SU-DHL-6 (cell line): Measurements from ENCODE around the gene HOXD11.

Experiments
- H2AFZ ChIP-seq: fragments of 200-600 bp; sonication (generic); 2 replicates; pipeline ENCODE4 v1.6.1; 2014; ENCODE audit warnings: low read depth, mild to moderate bottlenecking, moderate library complexity, mixed read lengths, antibody characterized with exemption, low read length; ENCODE audit not compliant: severe bottlenecking
- H3F3A ChIP-seq: fragments of 200-600 bp; shearing (Covaris generic); 2 replicates; pipeline ENCODE4 v1.6.0; 2016; ENCODE audit warnings: antibody characterized with exemption, mild to moderate bottlenecking; ENCODE audit not compliant: insufficient read depth
- H3K27ac ChIP-seq: fragments of 200-600 bp; sonication (generic); 2 replicates; pipeline ENCODE4 v1.5.1; 2016; ENCODE audit warnings: low read depth, mild to moderate bottlenecking, low read length, moderate library complexity, mixed read lengths
- H3K27me3 ChIP-seq: fragments of 200-600 bp; sonication (generic), shearing (Covaris generic); 2 replicates; pipeline ENCODE4 v1.6.0; 2014; ENCODE audit warnings: mild to moderate bottlenecking, low read length
- H3K36me3 ChIP-seq: fragments of 200-600 bp; sonication (generic); 2 replicates; pipeline ENCODE4 v1.6.1; 2014; ENCODE audit warnings: mild to moderate bottlenecking, low read length, mixed read lengths
- H3K4me2 ChIP-seq: fragments of 300-600, 200-600 bp; shearing (Covaris generic), sonication (generic); 2 replicates; pipeline ENCODE4 v1.6.0; 2014; ENCODE audit warnings: low read length, low read depth, mild to moderate bottlenecking; ENCODE audit not compliant: poor library complexity, severe bottlenecking
- H3K4me3 ChIP-seq: fragments of 200-600 bp; sonication (generic); 2 replicates; pipeline ENCODE4 v1.5.1; 2014; ENCODE audit warnings: antibody characterized with exemption, low read length, mild to moderate bottlenecking, mixed read lengths; ENCODE audit not compliant: insufficient read depth, poor library complexity, severe bottlenecking
- H3K79me2 ChIP-seq: fragments of 200-600 bp; sonication (generic); 2 replicates; pipeline ENCODE4 v1.6.1; 2014; ENCODE audit warnings: mild to moderate bottlenecking, low read length, moderate library complexity; ENCODE audit not compliant: insufficient read depth
- H3K9ac ChIP-seq: fragments of 200-600 bp; sonication (generic); 2 replicates; pipeline ENCODE4 v1.7.0; 2014; ENCODE audit warnings: mild to moderate bottlenecking, low read length
- H3K9me2 ChIP-seq: fragments of 200-600 bp; sonication (generic); replicated peaks from 2 replicates; pipeline ENCODE4 v1.6.1; 2014; ENCODE audit warnings: low read length; ENCODE audit not compliant: insufficient read depth
- H3K9me3 ChIP-seq: fragments of 200-600 bp; sonication (generic); 2 replicates; pipeline ENCODE4 v1.6.1; 2014; ENCODE audit warnings: low read length, mixed read lengths; ENCODE audit not compliant: insufficient read depth
- H4K20me1 ChIP-seq: fragments of 200-600 bp; sonication (generic); 2 replicates; pipeline ENCODE4 v1.6.1; 2014; ENCODE audit warnings: low read depth, mild to moderate bottlenecking, antibody characterized with exemption, low read length, moderate library complexity, mixed read lengths
- CTCF ChIP-seq: fragments of 200-600 bp; sonication (generic); IDR thresholded peaks from one replicate; pipeline ENCODE4 v1.5.1; 2017; ENCODE audit warnings: antibody characterized with exemption, mild to moderate bottlenecking, low read length, moderate library complexity; ENCODE audit not compliant: insufficient read depth, poor library complexity, severe bottlenecking
- EZH2phosphoT487 ChIP-seq: fragments of 200-600 bp; sonication (generic), shearing (Covaris generic); conservative IDR thresholded peaks from 2 replicates; pipeline ENCODE4 v1.6.1; 2018; ENCODE audit warnings: mild to moderate bottlenecking, antibody characterized with exemption, low read length, moderate library complexity, mixed read lengths

HOXD11 gene

GRCh38 chr2:176078541-176079284, 28.4 kb upstream of the HOXD11 start:
- Histone ChIP-seq H3K4me3 (no peak overlapping the region), H3K27ac (no peak overlapping the region), H3K36me3 (no peaks in the 10 kb centered on the region), H3K27me3 (no peaks in the 10 kb centered on the region), H3K9ac (no peak overlapping the region), H2AFZ (no peak overlapping the region), H3F3A (no peaks in the 10 kb centered on the region), H3K9me2 (no peaks in the 10 kb centered on the region), H3K4me2 (no peak overlapping the region), H3K79me2 (no peaks in the 10 kb centered on the region), H4K20me1 (no peaks in the 10 kb centered on the region), H3K9me3 (no peaks in the 10 kb centered on the region)
- TF ChIP-seq CTCF (no peak), EZH2phosphoT487 (no peak)

GRCh38 chr2:176079285-176079830, 27.7 kb upstream of the HOXD11 start:
- TF ChIP-seq CTCF (no peak), EZH2phosphoT487 (no peak)
- H3K27me3 ChIP-seq: no peaks in the 10 kb centered on the region
- H3K9me2 ChIP-seq: no peaks in the 10 kb centered on the region
- H3K27ac ChIP-seq: no peak overlapping the region
- H3K4me3 ChIP-seq: no peak overlapping the region
- H3K36me3 ChIP-seq: no peaks in the 10 kb centered on the region
- H2AFZ ChIP-seq: no peak overlapping the region
- H3K79me2 ChIP-seq: no peaks in the 10 kb centered on the region
- no peak overlapping the region for H3K9ac ChIP-seq
- H3K9me3 ChIP-seq: no peaks in the 10 kb centered on the region
- no peak overlapping the region for H3K4me2 ChIP-seq
- H4K20me1 ChIP-seq: no peaks in the 10 kb centered on the region
- no peaks in the 10 kb centered on the region for H3F3A ChIP-seq

GRCh38 chr2:176079831-176080539, 27.1 kb upstream of the HOXD11 start:
- no peak overlapping the region for H3K4me3 ChIP-seq

More at GRCh38 chr2:176079831-176080539, 27.1 kb upstream of the HOXD11 start:
- H3K9me3 ChIP-seq: no peaks in the 10 kb centered on the region
- no peaks in the 10 kb centered on the region for H3K27me3 ChIP-seq
- H3K36me3 ChIP-seq: no peaks in the 10 kb centered on the region
- TF ChIP-seq EZH2phosphoT487: no peak
- TF ChIP-seq CTCF: no peak
- H3K4me2 ChIP-seq: no peak overlapping the region
- no peaks in the 10 kb centered on the region for H4K20me1 ChIP-seq
- H3K79me2 ChIP-seq: no peaks in the 10 kb centered on the region
- no peak overlapping the region for H2AFZ ChIP-seq
- no peaks in the 10 kb centered on the region for H3F3A ChIP-seq
- H3K9ac ChIP-seq: no peak overlapping the region
- no peak overlapping the region for H3K27ac ChIP-seq
- no peaks in the 10 kb centered on the region for H3K9me2 ChIP-seq
